H1 (cell line): ENCODE data around the gene SBSN. TPM values are rescaled to one million over a fixed set of nuclear protein-coding genes. Genes with fewer than 3 reads are reported as not detected.

Experiments used
- CTCF ChIA-PET: fragments of 300-600 bp; sonication (Branson Sonifier 250); formaldehyde crosslinking; loops from one replicate; lab custom pipeline; 2021; ENCODE audit not compliant: partially characterized antibody; lab: Charles Lee
- POLR2A ChIA-PET: fragments of 300-600 bp; sonication (Branson Sonifier 250); formaldehyde crosslinking; loops from one replicate; lab custom pipeline; 2021; ENCODE audit warnings: inconsistent platforms; ENCODE audit not compliant: partially characterized antibody; lab: Charles Lee
- DNase-seq, 2 experiments: peaks; one replicate each; pipeline versions ENCODE4 v3.0.0 to v3.0.0-alpha.2; 2010 to 2022; ENCODE audit warnings: low spot score in 2 of 2, low read depth in 1 of 2, mixed read lengths in 1 of 2
- FAIRE-seq: peaks from 2 replicates; lab custom pipeline; 2011; peaks lifted over from hg19 to GRCh38; lab: Jason Lieb, UNC
- H2AFZ ChIP-seq: 2 replicates; pipeline ENCODE4 v1.8.1; 2012; ENCODE audit warnings: low read length, inconsistent platforms
- H2AK5ac ChIP-seq: 2 replicates; pipeline ENCODE4 v1.6.1; 2013; ENCODE audit warnings: low read depth, low read length
- H2BK120ac ChIP-seq: replicated peaks from 2 replicates; pipeline ENCODE3; 2013; ENCODE audit warnings: low read depth, low read length, inconsistent platforms
- H2BK12ac ChIP-seq: 2 replicates; pipeline ENCODE4 v1.6.1; 2013; ENCODE audit warnings: low read depth, low read length
- H2BK15ac ChIP-seq: 2 replicates; pipeline ENCODE4 v1.6.1; 2013; ENCODE audit warnings: low read length
- H2BK20ac ChIP-seq: 2 replicates; pipeline ENCODE4 v1.6.1; 2013; ENCODE audit warnings: low read length
- H2BK5ac ChIP-seq: 2 replicates; pipeline ENCODE4 v1.6.1; 2013; ENCODE audit warnings: low read depth, low read length
- H3K14ac ChIP-seq: 2 replicates; pipeline ENCODE4 v1.6.1; 2013; ENCODE audit warnings: inconsistent platforms; ENCODE audit not compliant: insufficient read length
- H3K18ac ChIP-seq: 2 replicates; pipeline ENCODE4 v1.6.1; 2013; ENCODE audit warnings: low read length; ENCODE audit errors: extremely low read depth
- H3K23ac ChIP-seq: 2 replicates; pipeline ENCODE4 v1.6.1; 2013; ENCODE audit warnings: inconsistent platforms; ENCODE audit not compliant: insufficient read length
- H3K23me2 ChIP-seq: 2 replicates; pipeline ENCODE4 v1.6.1; 2013; ENCODE audit warnings: low read depth, low read length
- H3K27ac ChIP-seq: 2 replicates; pipeline ENCODE4 v1.6.1; 2011; ENCODE audit warnings: low read depth, low read length, inconsistent platforms
- H3K27me3 ChIP-seq, 4 experiments: replicated peaks in 1 of 4; 1 replicate in 1 of 4; 2 replicates in 3 of 4; pipeline versions ENCODE4 v1.6.1 to v1.8.1; 2011 to 2013; ENCODE audit warnings: low read length in 3 of 4, mild to moderate bottlenecking in 3 of 4, inconsistent platforms in 2 of 4, mixed read lengths in 2 of 4, moderate library complexity in 1 of 4; ENCODE audit not compliant: control insufficient read depth in 3 of 4, insufficient read depth in 3 of 4; ENCODE audit errors: extremely low read depth in 1 of 4
- H3K36me3 ChIP-seq, 4 experiments: 2 replicates each; pipeline versions ENCODE4 v1.6.1 to v1.8.1; 2011 to 2013; ENCODE audit warnings: mild to moderate bottlenecking in 4 of 4, low read length in 3 of 4, moderate library complexity in 2 of 4, control low read depth in 1 of 4, inconsistent platforms in 1 of 4; ENCODE audit not compliant: insufficient read depth in 4 of 4, control insufficient read depth in 2 of 4
- H3K4ac ChIP-seq: replicated peaks from 2 replicates; pipeline ENCODE3; 2013; ENCODE audit warnings: low read length, low read depth, mixed read lengths, inconsistent platforms; ENCODE audit not compliant: insufficient read length
- H3K4me1 ChIP-seq, 4 experiments: replicated peaks in 1 of 4; 1 replicate in 1 of 4; 2 replicates in 3 of 4; pipeline versions ENCODE4 v1.6.1 to v1.8.1; 2011 to 2013; ENCODE audit warnings: low read length in 3 of 4, inconsistent platforms in 2 of 4, mixed read lengths in 1 of 4; ENCODE audit not compliant: insufficient read depth in 4 of 4, control insufficient read depth in 3 of 4
- H3K4me2 ChIP-seq, 2 experiments: 2 replicates each; pipeline versions ENCODE4 v1.6.1 to v1.8.1; 2011 to 2013; ENCODE audit warnings: low read depth in 2 of 2, low read length in 2 of 2, control low read depth in 1 of 2, inconsistent platforms in 1 of 2, mild to moderate bottlenecking in 1 of 2; ENCODE audit not compliant: insufficient read depth in 1 of 2
- H3K4me3 ChIP-seq, 4 experiments: fragments of 200-600, 300-600 bp in 1 of 4; sonication (generic), shearing (Covaris generic), sonication (Bioruptor Twin) in 1 of 4; 2 replicates each; pipeline versions ENCODE4 v1.5.1 to v1.8.1; 2011 to 2016; ENCODE audit warnings: low read length in 4 of 4, low read depth in 3 of 4, control low read depth in 2 of 4, inconsistent platforms in 2 of 4, mild to moderate bottlenecking in 2 of 4, mixed read lengths in 1 of 4, moderate library complexity in 1 of 4; ENCODE audit not compliant: insufficient read depth in 2 of 4; ENCODE audit errors: extremely low read depth in 1 of 4
- H3K56ac ChIP-seq: replicated peaks from 2 replicates; pipeline ENCODE3; 2013; ENCODE audit warnings: low read depth, mild to moderate bottlenecking, mixed read lengths, low read length, inconsistent platforms; ENCODE audit not compliant: insufficient read length
- H3K79me1 ChIP-seq: 2 replicates; pipeline ENCODE4 v1.6.1; 2013; ENCODE audit warnings: low read depth, low read length, control low read depth
- H3K79me2 ChIP-seq, 2 experiments: 2 replicates each; pipeline versions ENCODE4 v1.6.1 to v1.8.1; 2012 to 2013; ENCODE audit warnings: low read length in 2 of 2, mild to moderate bottlenecking in 2 of 2, inconsistent platforms in 1 of 2; ENCODE audit not compliant: insufficient read depth in 2 of 2, control insufficient read depth in 1 of 2
- H3K9ac ChIP-seq, 4 experiments: replicated peaks in 1 of 4; 1 replicate in 1 of 4; 2 replicates in 3 of 4; pipeline versions ENCODE4 v1.6.1 to v1.8.1; 2011 to 2013; ENCODE audit warnings: low read depth in 3 of 4, low read length in 3 of 4, control low read depth in 2 of 4, mild to moderate bottlenecking in 2 of 4, moderate library complexity in 2 of 4, inconsistent platforms in 1 of 4; ENCODE audit errors: extremely low read depth in 1 of 4
- H3K9me3 ChIP-seq, 2 experiments: 2 replicates each; pipeline versions ENCODE4 v1.6.1 to v1.8.1; 2012 to 2013; ENCODE audit warnings: mild to moderate bottlenecking in 2 of 2, moderate library complexity in 2 of 2, control low read depth in 1 of 2, inconsistent platforms in 1 of 2, low read depth in 1 of 2, low read length in 1 of 2, mixed read lengths in 1 of 2; ENCODE audit not compliant: insufficient read depth in 2 of 2
- H4K20me1 ChIP-seq, 2 experiments: replicated peaks in 1 of 2; 2 replicates each; pipeline versions ENCODE3 to v1.8.1; 2011 to 2013; ENCODE audit warnings: inconsistent platforms in 2 of 2, low read length in 2 of 2, mild to moderate bottlenecking in 1 of 2; ENCODE audit not compliant: insufficient read depth in 2 of 2, control insufficient read depth in 1 of 2
- H4K5ac ChIP-seq: 2 replicates; pipeline ENCODE4 v1.6.1; 2013; ENCODE audit warnings: low read length, low read depth, mixed read lengths, inconsistent platforms; ENCODE audit not compliant: insufficient read length
- H4K8ac ChIP-seq: 2 replicates; pipeline ENCODE4 v1.8.0; 2013; ENCODE audit warnings: mild to moderate bottlenecking, moderate library complexity, low read length, inconsistent platforms; ENCODE audit not compliant: insufficient read depth; ENCODE audit errors: extremely low read depth
- H4K91ac ChIP-seq: replicated peaks from 2 replicates; pipeline ENCODE3; 2013; ENCODE audit warnings: low read length, mixed read lengths, inconsistent platforms; ENCODE audit not compliant: insufficient read length
- ATF3 ChIP-seq: IDR thresholded peaks from 2 replicates; pipeline ENCODE4 v1.6.1; 2011; ENCODE audit warnings: low read depth, mild to moderate bottlenecking, low read length; ENCODE audit not compliant: insufficient read depth
- CREB1 ChIP-seq: IDR thresholded peaks from 2 replicates; pipeline ENCODE4 v1.6.1; 2012; ENCODE audit warnings: inconsistent platforms
- GTF2F1 ChIP-seq: IDR thresholded peaks from 2 replicates; pipeline ENCODE4 v1.6.1; 2012; ENCODE audit warnings: low read depth, low read length, improper control_type of control experiment, borderline replicate concordance
- POLR2A ChIP-seq, 2 experiments: IDR thresholded peaks; 1 replicate in 1 of 2; 2 replicates in 1 of 2; pipeline ENCODE4 v1.6.1; 2011; ENCODE audit warnings: low read depth in 2 of 2, low read length in 2 of 2, mild to moderate bottlenecking in 2 of 2; ENCODE audit errors: control extremely low read depth in 1 of 2
- POLR2AphosphoS5 ChIP-seq: IDR thresholded peaks from 2 replicates; pipeline ENCODE4 v1.6.1; 2011; ENCODE audit warnings: low read depth, low read length
- RAD21 ChIP-seq, 2 experiments: IDR thresholded peaks in 1 of 2; conservative IDR thresholded peaks in 1 of 2; 2 replicates each; pipeline ENCODE4 v1.6.1; 2011; ENCODE audit warnings: low read depth in 2 of 2, low read length in 2 of 2, improper control_type of control experiment in 1 of 2, inconsistent platforms in 1 of 2, mild to moderate bottlenecking in 1 of 2, moderate library complexity in 1 of 2
- SIX5 ChIP-seq: IDR thresholded peaks from 2 replicates; pipeline ENCODE4 v1.6.1; 2011; ENCODE audit warnings: mild to moderate bottlenecking, low read depth, low read length
- SP4 ChIP-seq: IDR thresholded peaks from 2 replicates; pipeline ENCODE4 v1.6.1; 2012; ENCODE audit warnings: low read length, inconsistent platforms
- YY1 ChIP-seq: IDR thresholded peaks from 2 replicates; pipeline ENCODE4 v1.6.1; 2011; ENCODE audit warnings: low read depth, mild to moderate bottlenecking, low read length
- WGBS, 2 experiments: shearing (Covaris generic) in 1 of 2; methylation state at CpG; one replicate each; pipeline versions ENCODE4 v1.1.6 to v1.1.7; 2013 to 2015; ENCODE audit warnings: low lambda C conversion rate in 2 of 2, mixed read lengths in 2 of 2, inconsistent platforms in 1 of 2, low coverage in 1 of 2, missing lambda C conversion rate in 1 of 2; ENCODE audit not compliant: insufficient replicate concordance in 2 of 2, insufficient coverage in 1 of 2, insufficient read length in 1 of 2; ENCODE audit errors: extremely low coverage in 1 of 2, missing lambda C conversion rate in 1 of 2; 5-methylcytosine and 5-hydroxymethylcytosine counted together
- polyA plus RNA-seq, 7 experiments: library from polyadenylated mRNA; depleted of rRNA in 3 of 7; stranded (reverse) in 5 of 7; unstranded in 2 of 7; fragments of >200 nt in 5 of 7; fragments of 200-250 nt in 2 of 7; gene quantifications; 1 replicate in 5 of 7; 2 replicates in 1 of 7; 4 replicates in 1 of 7; pipeline versions ENCODE4 v1.2.1 to v1.2.3, GENCODE V29; 2011 to 2013; ENCODE audit warnings: missing spikeins in 2 of 7, mixed read lengths in 2 of 7
- total RNA-seq: library from RNA; stranded (reverse); fragmentation: NEBNext Ultra II Directional; extraction: Animal tissue kit (Norgen Biotek cat#: 25700); gene quantifications from 2 replicates; pipeline ENCODE4 v1.2.1, GENCODE V29; 2021
- TF ChIP-seq, protein P1 (sequence below): IDR thresholded peaks from 2 replicates; pipeline ENCODE4 v1.6.1; 2012; ENCODE audit warnings: inconsistent platforms

Gene SBSN
- total and polyA plus RNA-seq, 2 of the 8 experiments (the other 6 are each of a cell fraction or from before 2014, with no cell fraction given) = not detected

DNA sequence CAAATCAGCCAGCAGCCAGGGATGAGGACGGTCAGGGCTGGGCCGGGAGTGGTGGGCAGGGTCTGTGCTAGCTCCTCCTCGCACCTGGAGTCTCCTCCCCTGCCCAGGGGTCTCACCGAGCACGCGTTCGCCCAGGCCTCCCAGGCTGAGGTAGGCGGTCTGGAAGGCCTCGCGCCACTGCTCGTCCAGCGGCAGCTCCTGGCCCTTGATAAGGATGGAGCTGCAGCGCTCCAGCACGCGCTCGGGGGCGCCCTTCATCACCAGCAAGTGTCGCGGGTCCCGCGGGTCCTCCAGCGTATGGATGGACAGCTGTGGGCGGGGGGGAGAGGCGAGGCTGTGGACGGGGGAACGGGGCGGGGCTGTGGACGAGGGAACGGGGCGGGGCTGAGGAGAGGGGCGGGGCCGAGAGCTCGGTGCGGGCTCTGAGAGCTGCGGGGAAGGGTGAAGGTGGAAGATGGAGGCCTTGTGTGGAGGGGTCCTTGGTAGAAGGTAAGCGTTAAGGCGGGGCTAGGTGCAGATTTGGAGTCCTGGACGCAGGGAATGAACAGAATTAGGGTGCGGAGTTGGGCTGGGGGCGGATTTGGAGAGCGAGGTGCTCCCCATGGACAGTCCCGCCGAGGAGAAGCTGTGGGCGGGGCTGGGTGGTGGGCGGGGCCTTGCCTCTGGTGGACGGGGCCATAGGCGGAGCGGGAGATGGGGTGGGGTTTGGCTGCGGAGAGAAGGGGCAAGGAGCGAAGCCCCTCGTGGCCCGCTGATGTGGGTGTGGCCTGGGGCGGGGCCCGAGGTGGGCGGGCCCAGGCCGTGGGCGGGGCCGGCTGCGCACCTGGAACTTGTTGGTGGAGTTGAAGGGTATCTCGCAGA is 29.7 kb upstream of the SBSN start:
- DNase-seq (peak; percentile 86 to 99), FAIRE-seq (peak; percentile 92)
- H2BK5ac ChIP-seq = peak overlapping the region; percentile 47; the same call in 1 of the 2 replicates
- peaks cover 0 to 16% (median 12%) of the 10 kb centered on the region in 4 experiments; a peak in 5 of 7 replicates for H3K27me3 ChIP-seq
- peaks cover 4% of the 10 kb centered on the region; the same call in 1 of the 2 replicates for H3K23me2 ChIP-seq
- ChIA-PET POLR2A (interaction anchor here (0.6 to 3.2 kb wide), 11 partner anchors 14 to 207 kb away, joined by 3 to 9 read pairs (median 5); partner anchors contain the start of genes COX6B1, ETV2 and HAUS5), CTCF (interaction anchor here (1.0 to 7.7 kb wide), 14 partner anchors 10 to 156 kb away, joined by 3 to 90 read pairs (median 6); partner anchors contain the start of genes HAUS5 and PMIS2)
- H2BK12ac ChIP-seq = no peak overlapping the region
- no peaks in the 10 kb centered on the region for H3K79me1 ChIP-seq
- peak overlapping the region; percentile 52 to 65 (median 62) for H3K4me3 ChIP-seq
- no peaks in the 10 kb centered on the region; a peak in 1 of 4 replicates for H3K9me3 ChIP-seq
- no peak overlapping the region for H2AK5ac ChIP-seq
- H2BK15ac ChIP-seq = peak overlapping the region; percentile 77; the same call in 1 of the 2 replicates
- no peaks in the 10 kb centered on the region for H3K36me3 ChIP-seq
- H3K4ac ChIP-seq = no peak overlapping the region
- no peak overlapping the region for H4K91ac ChIP-seq
- H4K5ac ChIP-seq = peak overlapping the region; percentile 91
- peak overlapping the region; percentile 42 for H3K56ac ChIP-seq
- H3K4me2 ChIP-seq = peak overlapping the region; percentile 42 to 92
- peak overlapping the region; percentile 96; the same call in 1 of the 2 replicates for H2AFZ ChIP-seq
- no peak overlapping the region for H3K14ac ChIP-seq
- H3K23ac ChIP-seq = no peak overlapping the region
- H3K4me1 ChIP-seq = peaks cover 0 to 6% (median 4%) of the 10 kb centered on the region in 4 experiments; a peak in 3 of 7 replicates
- no peak overlapping the region for H2BK20ac ChIP-seq
- peak overlapping the region; percentile 48; the same call in 1 of the 2 replicates for H4K8ac ChIP-seq
- H2BK120ac ChIP-seq = no peak overlapping the region
- no peak overlapping the region for H3K27ac ChIP-seq
- peak overlapping the region in 2 of 4 experiments; percentile 47 to 48; a peak in 3 of 7 replicates for H3K9ac ChIP-seq
- 1% methylated on average over 23 of the region's 60 CpGs; no CpG with 5 or more reads in 1 of the 2 experiments for WGBS, 2 experiments
- H3K18ac ChIP-seq = no peak overlapping the region
- no peaks in the 10 kb centered on the region for H3K79me2 ChIP-seq
- peaks cover 7 to 8% of the 10 kb centered on the region in 2 experiments for H4K20me1 ChIP-seq
- TF ChIP-seq YY1 (peak; percentile 50; the same call in 1 of the 2 replicates), POLR2A (IDR thresholded peaks at IDR 0.05; ENCODE audit: control extremely low read depth in 1 of 2, low read depth in 2 of 2, low read length in 2 of 2) (peak in 1 of 2 experiments; percentile 65; a peak in 1 of 3 replicates), CREB1 (0 out of 2 replicates have a peak, but pooled peaks have one; percentile 33), GTF2F1 (no peak), SIX5 (no peak), SP4 (peak; percentile 80; the same call in 1 of the 2 replicates), ATF3 (no peak), POLR2AphosphoS5 (peak; percentile 78; the same call in 1 of the 2 replicates), RAD21 (IDR thresholded peaks at IDR 0.05 in 1 of 2, conservative IDR thresholded peaks at IDR 0.05 in 1 of 2; ENCODE audit: low read depth in 2 of 2, low read length in 2 of 2) (peak in 1 of 2 experiments; percentile 12; a peak in 2 of 4 replicates)
- TF ChIP-seq, protein P1, sequence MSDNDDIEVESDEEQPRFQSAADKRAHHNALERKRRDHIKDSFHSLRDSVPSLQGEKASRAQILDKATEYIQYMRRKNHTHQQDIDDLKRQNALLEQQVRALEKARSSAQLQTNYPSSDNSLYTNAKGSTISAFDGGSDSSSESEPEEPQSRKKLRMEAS = peak; percentile 96
